Measurements from ENCODE around the gene GPR87.

The GPR87 gene

GRCh38 chr3:151259664-151260063 is 57.0 kb downstream of the GPR87 start:
- no peak for DNase-seq (ENCODE audit: low read depth)
- TF ChIP-seq, protein P1, sequence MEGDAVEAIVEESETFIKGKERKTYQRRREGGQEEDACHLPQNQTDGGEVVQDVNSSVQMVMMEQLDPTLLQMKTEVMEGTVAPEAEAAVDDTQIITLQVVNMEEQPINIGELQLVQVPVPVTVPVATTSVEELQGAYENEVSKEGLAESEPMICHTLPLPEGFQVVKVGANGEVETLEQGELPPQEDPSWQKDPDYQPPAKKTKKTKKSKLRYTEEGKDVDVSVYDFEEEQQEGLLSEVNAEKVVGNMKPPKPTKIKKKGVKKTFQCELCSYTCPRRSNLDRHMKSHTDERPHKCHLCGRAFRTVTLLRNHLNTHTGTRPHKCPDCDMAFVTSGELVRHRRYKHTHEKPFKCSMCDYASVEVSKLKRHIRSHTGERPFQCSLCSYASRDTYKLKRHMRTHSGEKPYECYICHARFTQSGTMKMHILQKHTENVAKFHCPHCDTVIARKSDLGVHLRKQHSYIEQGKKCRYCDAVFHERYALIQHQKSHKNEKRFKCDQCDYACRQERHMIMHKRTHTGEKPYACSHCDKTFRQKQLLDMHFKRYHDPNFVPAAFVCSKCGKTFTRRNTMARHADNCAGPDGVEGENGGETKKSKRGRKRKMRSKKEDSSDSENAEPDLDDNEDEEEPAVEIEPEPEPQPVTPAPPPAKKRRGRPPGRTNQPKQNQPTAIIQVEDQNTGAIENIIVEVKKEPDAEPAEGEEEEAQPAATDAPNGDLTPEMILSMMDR (IDR thresholded peaks at IDR 0.05; ENCODE audit: low read depth, low read length, missing control alignments) = no peak
- no peak overlapping the region for H3K4me3 ChIP-seq (ENCODE audit: low read depth, low read length)

- H3K4me3 ChIP-seq (ENCODE audit: low read depth, low read length) = no peak overlapping the region
- no peak for DNase-seq (ENCODE audit: low read depth)
- TF ChIP-seq, protein P1 (IDR thresholded peaks at IDR 0.05; ENCODE audit: low read depth, low read length, missing control alignments) = no peak
Measured at GRCh38 chr3:151256749-151257148, 59.9 kb downstream of the GPR87 start.

DNA sequence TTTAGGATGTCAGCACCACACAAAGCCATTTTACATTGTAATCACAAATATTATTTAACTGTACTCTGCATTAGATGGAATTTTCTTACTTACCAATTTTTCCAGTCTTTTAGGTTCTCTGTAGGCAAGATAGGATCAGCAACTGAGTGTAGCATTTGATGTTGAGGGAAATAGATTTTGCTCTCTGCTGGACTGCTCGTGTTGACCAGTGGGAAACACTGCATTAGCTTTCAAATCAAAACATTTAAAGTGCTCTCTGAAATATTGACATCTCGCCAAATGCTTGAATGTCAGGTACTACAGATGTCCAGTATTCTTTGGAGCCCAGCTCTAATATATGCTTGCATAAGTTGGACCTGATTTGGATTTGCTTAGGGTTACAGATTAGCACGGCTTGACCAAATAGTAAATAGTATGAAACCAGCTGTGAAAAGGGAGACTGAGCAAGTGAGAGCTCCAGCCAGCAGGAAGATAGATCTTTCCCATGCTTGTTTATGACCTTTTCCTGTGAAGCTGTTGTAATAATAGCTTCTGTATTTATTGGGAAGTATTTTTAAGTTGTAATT is 67.8 kb downstream of the GPR87 start:
- DNase-seq (ENCODE audit: low read depth) = no peak
- TF ChIP-seq, protein P1 (IDR thresholded peaks at IDR 0.05; ENCODE audit: low read depth, low read length, missing control alignments) = no peak
- no peak overlapping the region for H3K4me3 ChIP-seq (ENCODE audit: low read depth, low read length)
